Measurements from ENCODE around the gene TPH1.
"Not testable (repeated sequence)": the region's sequence is repeated elsewhere in the genome, so short reads cannot be mapped to it uniquely, and the experiment has no call there.

The TPH1 gene

GRCh38 chr11:18016789-18017188 is 29.3 kb downstream of the TPH1 start:
- DNase-seq, result no peak

- DNase-seq, result no peak
Observed at GRCh38 chr11:18014876-18015275, 31.2 kb downstream of the TPH1 start.

- no peak for DNase-seq
Observed at GRCh38 chr11:18013790-18014507, 32.1 kb downstream of the TPH1 start.

GRCh38 chr11:18012906-18013781 is 32.9 kb downstream of the TPH1 start, which contains the start of gene SERGEF:
Gene SERGEF, minus strand, starts transcription at chr11:18013047. Its CDS starts 37 bp downstream, at chr11:18013010.
- DNase-seq, result peak; percentile 93

- DNase-seq, result peak; percentile 10
Observed at GRCh38 chr11:18012122-18012905, 33.8 kb downstream of the TPH1 start.

- DNase-seq, result no peak
Observed at GRCh38 chr11:18011633-18012032, 34.4 kb downstream of the TPH1 start.

- no peak for DNase-seq
Observed at GRCh38 chr11:18010977-18011586, 35.0 kb downstream of the TPH1 start.

GRCh38 chr11:18010121-18010670 is 35.9 kb downstream of the TPH1 start:
- no peak for DNase-seq

GRCh38 chr11:18005376-18006129 is 40.5 kb downstream of the TPH1 start:
- no peak for DNase-seq

GRCh38 chr11:18001191-18001590 is 44.9 kb downstream of the TPH1 start:
- DNase-seq, result no peak

GRCh38 chr11:18000760-18001159 is 45.3 kb downstream of the TPH1 start:
- DNase-seq, result no peak

- DNase-seq, result not testable (repeated sequence)
Observed at GRCh38 chr11:18000128-18000527, 45.9 kb downstream of the TPH1 start.

All from activated effector memory CD4-positive, alpha-beta T cell treated with Interleukin-2 at 50 U/mL for 16 hours (primary cell).